OCI-LY3 (cell line): Measurements from ENCODE around the gene CKLF.

Experiments used
- H2AFZ ChIP-seq: fragments of 200-600, 300-600 bp; shearing (Covaris generic); 2 replicates; pipeline ENCODE4 v1.6.0; 2014; ENCODE audit warnings: antibody characterized with exemption, low read depth, low read length
- H3K27ac ChIP-seq: fragments of 200-600, 300-600 bp; sonication (generic); 2 replicates; pipeline ENCODE4 v1.5.1; 2014; ENCODE audit warnings: mild to moderate bottlenecking, low read length, moderate library complexity, mixed read lengths
- H3K27me3 ChIP-seq: fragments of 200-600, 300-600 bp; sonication (generic); 2 replicates; pipeline ENCODE4 v1.6.1; 2014; ENCODE audit warnings: low read depth, low read length, mixed read lengths
- H3K36me3 ChIP-seq: fragments of 200-600, 300-600 bp; sonication (generic); replicated peaks from 2 replicates; pipeline ENCODE3; 2014; ENCODE audit warnings: low read depth, low read length, mixed read lengths
- H3K4me1 ChIP-seq: fragments of 300-600, 200-600 bp; sonication (generic); 2 replicates; pipeline ENCODE4 v1.6.1; 2014; ENCODE audit warnings: low read length, mixed read lengths
- H3K4me2 ChIP-seq: fragments of 200-600, 300-600 bp; sonication (generic); 2 replicates; pipeline ENCODE4 v1.6.1; 2014; ENCODE audit warnings: low read length, mixed read lengths
- H3K4me3 ChIP-seq: fragments of 300-600, 200-600 bp; sonication (generic); 2 replicates; pipeline ENCODE4 v1.5.1; 2014; ENCODE audit warnings: antibody characterized with exemption, mild to moderate bottlenecking, low read length, moderate library complexity
- H3K79me2 ChIP-seq: fragments of 300-600, 200-600 bp; shearing (Covaris generic); 2 replicates; pipeline ENCODE4 v1.6.1; 2014; ENCODE audit warnings: mild to moderate bottlenecking, low read length, mixed read lengths
- H3K9ac ChIP-seq: fragments of 300-600, 200-600 bp; shearing (Covaris generic); 2 replicates; pipeline ENCODE4 v1.6.0; 2014; ENCODE audit warnings: mild to moderate bottlenecking, low read length, moderate library complexity
- H3K9me3 ChIP-seq: fragments of 200-600, 300-600 bp; shearing (Covaris generic); 2 replicates; pipeline ENCODE4 v1.6.1; 2014; ENCODE audit warnings: low read length, mixed read lengths; ENCODE audit not compliant: insufficient read depth
- H4K20me1 ChIP-seq: fragments of 200-600, 300-600 bp; sonication (generic); 2 replicates; pipeline ENCODE4 v1.6.1; 2016; ENCODE audit warnings: low read length, mixed read lengths; ENCODE audit not compliant: insufficient read depth
- CTCF ChIP-seq: fragments of 200-600, 300-600 bp; sonication (generic); IDR thresholded peaks from 2 replicates; pipeline ENCODE4 v1.5.1; 2014; ENCODE audit warnings: antibody characterized with exemption, low read length, low read depth
- EZH2phosphoT487 ChIP-seq: fragments of 200-600 bp; shearing (Covaris generic); IDR thresholded peaks from 2 replicates; pipeline ENCODE4 v1.6.1; 2018; ENCODE audit warnings: antibody characterized with exemption, mixed run types, low read depth

Gene CKLF

GRCh38 chr16:66596986-66597848, 44.8 kb downstream of the CKLF start:
- TF ChIP-seq CTCF (no peak), EZH2phosphoT487 (no peak)
- Histone ChIP-seq H3K9ac (no peak overlapping the region), H3K36me3 (no peaks in the 10 kb centered on the region), H3K79me2 (no peaks in the 10 kb centered on the region), H3K27me3 (peaks cover 26% of the 10 kb centered on the region), H3K27ac (peak overlapping the region; percentile 63), H2AFZ (no peak overlapping the region), H3K4me1 (peaks cover 48% of the 10 kb centered on the region), H4K20me1 (no peaks in the 10 kb centered on the region), H3K4me2 (peak overlapping the region; percentile 73), H3K4me3 (peak overlapping the region; percentile 21), H3K9me3 (peaks cover 16% of the 10 kb centered on the region)

DNA sequence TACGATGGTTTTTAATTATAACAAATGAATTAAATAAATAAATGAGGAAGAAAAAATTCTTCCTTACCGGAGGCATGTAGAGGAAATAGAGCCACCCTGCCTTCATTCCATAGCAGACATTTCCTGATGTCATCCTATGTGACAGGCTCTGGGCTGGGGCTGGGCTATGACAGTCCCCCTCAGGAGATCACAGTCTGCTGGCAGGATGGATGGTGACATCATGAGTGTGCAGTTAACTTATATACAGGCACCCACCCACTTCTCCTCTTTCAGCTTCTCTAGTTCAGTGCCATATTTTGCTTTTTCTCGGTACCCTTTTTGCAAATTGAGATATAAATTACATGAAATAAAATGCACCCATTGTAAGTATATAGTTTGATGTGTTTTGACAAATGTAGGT, 45.7 kb downstream of the CKLF start:
- Histone ChIP-seq H3K27ac (no peak overlapping the region), H3K4me2 (no peak overlapping the region), H3K27me3 (peaks cover 26% of the 10 kb centered on the region)

DNA sequence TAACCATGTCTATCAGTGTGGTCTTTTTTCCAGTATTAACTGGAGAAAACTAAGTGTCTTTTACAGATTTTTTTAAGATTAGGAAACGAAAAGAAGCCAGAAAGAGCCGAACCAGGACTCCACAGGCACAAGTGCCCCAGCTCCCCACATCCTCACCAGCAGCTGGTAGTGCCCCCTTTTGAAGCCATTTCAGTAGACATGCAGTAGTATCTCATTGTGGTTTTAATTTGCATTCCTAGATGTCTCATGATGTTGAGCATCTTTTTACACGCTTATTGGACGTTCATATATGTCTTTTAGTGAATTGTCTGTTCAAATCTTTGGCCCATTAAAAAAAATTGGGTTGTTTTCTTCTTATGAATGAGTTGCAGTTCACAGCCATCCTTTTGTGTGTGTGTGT, 47.4 kb downstream of the CKLF start:
- H3K79me2 ChIP-seq: no peaks in the 10 kb centered on the region; the same call in 1 of the 2 replicates
- peaks cover 17% of the 10 kb centered on the region for H3K27me3 ChIP-seq
- H4K20me1 ChIP-seq: no peaks in the 10 kb centered on the region
- H2AFZ ChIP-seq: no peak overlapping the region
- H3K4me3 ChIP-seq: no peak overlapping the region
- TF ChIP-seq CTCF (0 out of 2 replicates have a peak, but pooled peaks have one; percentile 4), EZH2phosphoT487 (no peak)
- peaks cover 12% of the 10 kb centered on the region for H3K9me3 ChIP-seq
- no peak overlapping the region for H3K27ac ChIP-seq
- H3K4me2 ChIP-seq: peak overlapping the region; percentile 10; the same call in 1 of the 2 replicates
- no peaks in the 10 kb centered on the region for H3K36me3 ChIP-seq
- peaks cover 51% of the 10 kb centered on the region for H3K4me1 ChIP-seq
- no peak overlapping the region for H3K9ac ChIP-seq

More for the DNA sequence above, 45.7 kb downstream of the CKLF start:
- Histone ChIP-seq H3K79me2 (no peaks in the 10 kb centered on the region), H4K20me1 (no peaks in the 10 kb centered on the region), H3K4me3 (no peak overlapping the region), H3K9ac (no peak overlapping the region), H2AFZ (no peak overlapping the region), H3K36me3 (no peaks in the 10 kb centered on the region), H3K9me3 (peaks cover 16% of the 10 kb centered on the region), H3K4me1 (peaks cover 52% of the 10 kb centered on the region)
- TF ChIP-seq CTCF (no peak), EZH2phosphoT487 (no peak)

GRCh38 chr16:66600477-66600876, 48.1 kb downstream of the CKLF start:
- Histone ChIP-seq H3K27me3 (peaks cover 17% of the 10 kb centered on the region), H3K9ac (no peak overlapping the region), H3K4me1 (peaks cover 43% of the 10 kb centered on the region), H4K20me1 (no peaks in the 10 kb centered on the region), H3K79me2 (peaks cover 7% of the 10 kb centered on the region), H3K27ac (no peak overlapping the region), H3K36me3 (no peaks in the 10 kb centered on the region), H2AFZ (no peak overlapping the region), H3K4me3 (no peak overlapping the region), H3K4me2 (no peak overlapping the region), H3K9me3 (peaks cover 12% of the 10 kb centered on the region)
- TF ChIP-seq EZH2phosphoT487 (no peak), CTCF (no peak)
